HG02678 (cell line): ENCODE results near the gene DIP2C.
A peak's percentile ranks its signal among the peaks of the same experiment; 100 is the strongest.
"Not testable (repeated sequence)": the region's sequence is repeated elsewhere in the genome, so short reads cannot be mapped to it uniquely, and the experiment has no call there.

Experiments used
- ATAC-seq: cut with Tn5 transposase; IDR thresholded peaks from one replicate; pipeline ENCODE4 v1.9.1; 2021; ENCODE audit warnings: mild to moderate bottlenecking, moderate library complexity; ENCODE audit not compliant: unreplicated experiment

The DIP2C gene

GRCh38 chr10:324593-324992 is 364.9 kb downstream of the DIP2C start:
- ATAC-seq: no peak

GRCh38 chr10:323651-324293 is 365.7 kb downstream of the DIP2C start:
- ATAC-seq: peak; percentile 82

DNA sequence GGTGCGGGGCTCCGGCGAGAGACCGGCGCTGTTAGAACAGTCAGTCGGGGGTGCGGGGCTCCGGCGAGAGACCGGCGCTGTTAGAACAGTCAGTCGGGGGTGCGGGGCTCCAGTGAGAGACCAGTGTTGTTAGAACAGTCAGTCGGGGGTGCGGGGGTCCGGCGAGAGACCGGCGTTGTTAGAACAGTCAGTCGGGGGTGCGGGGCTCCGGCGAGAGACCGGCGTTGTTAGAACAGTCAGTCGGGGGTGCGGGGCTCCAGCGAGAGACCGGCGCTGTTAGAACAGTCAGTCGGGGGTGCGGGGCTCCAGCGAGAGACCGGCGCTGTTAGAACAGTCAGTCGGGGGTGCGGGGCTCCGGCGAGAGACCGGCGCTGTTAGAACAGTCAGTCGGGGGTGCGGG is 366.4 kb downstream of the DIP2C start:
- not testable (repeated sequence) for ATAC-seq

GRCh38 chr10:320771-321170 is 368.7 kb downstream of the DIP2C start:
- ATAC-seq: no peak

DNA sequence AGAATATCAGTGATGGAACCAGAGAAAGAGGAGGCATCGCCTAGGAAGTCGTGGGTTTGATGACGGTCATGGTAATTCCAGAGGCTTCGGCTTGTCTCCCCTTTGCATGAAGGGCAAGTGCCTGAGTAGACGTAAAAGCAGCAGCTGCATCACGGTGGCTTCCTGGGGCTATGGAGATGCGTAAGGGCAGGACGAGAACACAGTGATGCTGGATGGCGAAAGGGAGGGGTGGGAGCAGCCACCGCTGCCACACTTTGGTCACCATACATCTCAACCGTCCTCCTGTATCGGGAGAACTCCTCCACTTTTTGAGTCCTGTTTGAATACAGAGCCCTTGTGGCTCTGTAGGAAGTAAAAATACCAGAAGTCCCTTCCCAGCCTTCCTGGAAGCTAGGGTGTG is 371.5 kb downstream of the DIP2C start:
- ATAC-seq: no peak

GRCh38 chr10:317271-317769 is 372.1 kb downstream of the DIP2C start:
- peak; percentile 99 for ATAC-seq

DNA sequence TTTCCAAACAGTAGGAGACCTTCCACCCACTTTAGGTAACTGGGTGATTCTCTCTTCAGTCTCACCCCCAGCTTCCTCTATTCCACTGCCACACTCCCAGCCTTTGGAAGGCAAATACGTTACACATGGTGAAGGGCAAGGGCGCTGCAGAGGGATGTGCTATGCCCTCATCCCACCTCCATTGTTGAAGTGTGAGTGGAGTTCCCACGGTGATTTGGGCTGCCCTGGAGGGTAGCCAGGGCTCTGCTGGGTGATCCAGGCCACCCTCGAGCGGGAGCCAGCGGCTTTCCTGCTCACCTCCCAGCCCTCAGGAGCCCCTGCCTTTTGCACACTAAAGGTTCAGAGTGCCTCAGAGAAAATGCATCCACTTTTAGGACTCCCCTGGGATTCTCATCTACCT is 373.1 kb downstream of the DIP2C start:
- no peak for ATAC-seq

GRCh38 chr10:314871-315270 is 374.6 kb downstream of the DIP2C start:
- no peak for ATAC-seq

- no peak for ATAC-seq
These were observed 375.1 kb downstream of the DIP2C start for GRCh38 chr10:314381-314780.

DNA sequence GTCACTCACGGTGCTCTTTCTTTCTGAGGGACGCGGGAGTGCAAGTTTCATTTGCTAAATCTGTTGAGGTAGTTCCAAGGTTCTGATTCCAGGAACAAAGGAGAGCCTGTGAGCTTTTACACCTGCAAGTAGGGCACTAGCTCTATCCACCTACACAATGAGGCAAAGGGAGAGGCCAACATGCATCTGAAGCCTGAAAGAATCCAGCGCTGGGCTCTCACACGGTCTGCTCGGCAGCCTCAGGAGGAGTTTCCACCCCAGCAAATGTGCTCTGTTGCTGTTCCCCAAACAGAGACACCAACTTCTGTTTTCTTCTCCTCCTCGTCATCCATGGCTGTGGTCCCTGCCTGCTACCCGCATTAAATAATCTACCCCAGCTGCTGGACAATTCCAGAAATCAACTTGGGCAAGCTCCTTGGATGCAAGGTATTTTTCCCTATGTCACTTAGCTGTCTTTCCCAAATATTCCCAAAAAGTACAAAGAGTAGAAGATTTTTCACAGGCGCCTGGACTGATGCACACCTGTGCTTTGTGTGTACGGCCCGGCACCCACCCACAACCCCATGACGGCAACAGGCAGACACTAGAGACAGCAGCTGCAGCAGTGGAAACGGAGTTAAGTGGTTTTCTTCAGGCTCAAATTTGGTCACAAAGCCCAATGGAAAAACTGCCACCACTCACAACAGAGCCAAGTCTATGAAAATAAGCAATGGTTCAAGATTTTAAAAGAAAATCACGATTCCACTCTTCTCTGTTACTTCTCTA is 377.4 kb downstream of the DIP2C start:
- ATAC-seq: no peak

- no peak for ATAC-seq
These were observed 378.4 kb downstream of the DIP2C start for GRCh38 chr10:310976-311639.

- no peak for ATAC-seq
These were observed 379.1 kb downstream of the DIP2C start for GRCh38 chr10:310371-310770.

DNA sequence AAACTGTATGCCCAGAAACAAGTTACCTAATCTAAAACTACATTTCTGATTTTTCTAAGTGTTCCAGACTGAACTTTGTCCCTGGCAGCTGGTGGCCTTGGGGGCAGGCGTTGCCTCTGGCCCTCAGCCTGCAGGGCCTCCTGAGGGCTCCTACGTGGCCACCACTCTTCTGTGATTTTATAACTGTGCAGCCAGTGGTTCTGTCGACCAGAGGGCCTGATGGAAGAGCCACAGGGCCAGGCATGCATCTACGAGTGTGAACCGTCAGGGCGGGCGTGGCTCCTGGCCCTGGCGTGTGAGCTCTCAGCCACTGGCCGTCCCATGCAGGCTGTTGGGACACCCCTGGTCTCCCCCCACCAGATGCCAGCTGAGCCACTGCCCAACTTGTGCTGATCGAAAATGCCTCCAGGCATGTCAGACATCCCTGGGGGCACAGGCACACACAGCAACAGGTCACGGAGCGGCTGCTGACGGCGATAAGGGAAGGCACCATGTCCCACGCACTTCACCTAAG is 380.8 kb downstream of the DIP2C start:
- no peak for ATAC-seq

DNA sequence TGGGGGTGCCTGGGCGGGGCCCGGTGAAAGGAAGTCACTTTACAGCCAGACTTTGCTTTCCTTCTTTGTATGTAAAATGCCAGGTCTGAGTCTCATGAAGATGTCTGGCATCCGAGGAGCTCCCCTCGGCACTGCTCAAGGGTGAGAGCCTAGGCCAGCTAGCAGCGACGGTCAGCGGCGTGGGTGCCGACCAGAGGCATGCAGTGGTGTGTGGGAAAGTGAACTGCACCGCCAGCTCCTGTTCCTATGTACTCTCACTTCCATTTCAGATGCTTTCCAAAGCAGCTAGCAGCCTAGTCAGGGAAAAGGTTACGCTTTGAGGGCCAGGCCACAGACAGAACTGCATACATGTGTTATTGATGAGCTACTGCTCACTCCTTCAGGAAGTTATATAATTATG is 381.4 kb downstream of the DIP2C start:
- no peak for ATAC-seq

- ATAC-seq: no peak
These were observed 381.8 kb downstream of the DIP2C start for GRCh38 chr10:307659-308058.

DNA sequence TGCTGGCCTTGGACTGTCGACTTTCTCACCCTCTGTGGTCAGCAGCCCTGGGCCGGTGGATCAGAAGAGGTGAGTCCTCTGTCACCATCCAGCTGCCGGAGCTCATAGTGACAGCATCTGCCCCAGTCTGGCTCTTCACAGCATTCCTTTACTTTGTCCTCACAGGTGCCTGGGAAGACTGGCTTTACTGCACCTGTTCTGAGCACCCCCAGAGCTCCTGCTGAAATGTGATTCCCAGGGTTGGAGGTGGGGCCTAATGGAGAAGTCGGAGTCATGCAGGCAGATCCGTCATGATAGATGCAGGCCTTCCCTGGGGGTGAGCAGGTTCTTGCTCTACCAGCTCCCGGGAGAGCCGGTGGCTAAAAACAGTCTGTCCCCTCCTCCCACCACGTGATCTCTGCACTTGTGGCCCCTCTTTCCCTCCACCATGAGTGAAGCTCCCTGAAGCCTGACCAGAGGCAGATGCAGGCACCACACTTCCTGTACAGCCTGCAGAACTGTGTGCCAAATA is 382.7 kb downstream of the DIP2C start:
- no peak for ATAC-seq

DNA sequence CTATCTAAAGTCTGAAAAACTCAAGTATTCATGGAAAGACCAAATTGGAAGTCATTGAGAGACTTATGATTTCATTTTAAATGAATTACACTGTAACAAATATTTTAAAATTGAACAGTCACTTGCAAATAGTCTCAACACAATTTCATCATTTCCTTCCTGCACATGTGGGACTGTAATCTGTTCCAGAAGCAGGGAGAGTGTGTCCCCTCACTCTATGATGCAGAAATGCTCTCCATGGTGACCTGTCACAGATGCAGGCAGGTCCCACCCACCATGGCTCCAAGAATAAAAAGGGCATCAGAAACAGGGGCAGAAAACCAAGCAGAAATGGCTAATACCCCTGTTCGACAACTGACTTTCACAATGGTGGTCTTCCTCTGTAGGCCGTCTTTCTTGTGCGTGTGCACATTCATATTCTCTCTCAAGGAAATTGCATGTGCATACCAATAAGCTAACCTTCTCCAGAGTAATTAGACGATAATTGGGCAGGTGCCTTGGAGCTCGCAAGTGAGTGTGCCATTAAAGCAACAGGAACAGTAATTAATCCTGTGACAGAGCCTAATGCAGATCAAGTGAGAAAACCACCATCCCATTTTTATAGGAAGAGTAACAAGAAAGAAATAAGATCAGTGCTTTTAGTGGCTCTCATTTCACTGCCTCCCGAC is 383.3 kb downstream of the DIP2C start:
- ATAC-seq: no peak

- no peak for ATAC-seq
These were observed 384.4 kb downstream of the DIP2C start for GRCh38 chr10:305034-305433.

DNA sequence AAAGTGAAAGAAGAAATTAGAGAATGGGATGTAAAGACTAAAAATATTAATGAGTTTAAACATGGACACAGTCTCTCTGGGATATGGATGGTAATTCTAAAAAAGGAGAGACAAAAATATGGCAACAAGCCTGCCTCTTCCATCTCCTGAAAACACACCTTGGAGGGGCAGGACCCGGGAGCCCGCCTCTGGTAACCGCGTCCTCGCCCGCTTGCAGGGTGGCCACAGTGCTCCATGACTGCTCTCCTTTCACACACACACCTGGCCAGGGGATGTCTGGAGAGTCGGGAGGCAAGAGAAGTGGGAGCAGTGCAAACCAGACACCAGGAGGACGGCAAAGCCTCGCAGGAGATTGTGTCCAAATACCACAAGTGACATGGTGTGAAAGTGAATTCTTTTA is 387.9 kb downstream of the DIP2C start:
- no peak for ATAC-seq

GRCh38 chr10:300580-300979 is 388.9 kb downstream of the DIP2C start:
- not testable (repeated sequence) for ATAC-seq

DNA sequence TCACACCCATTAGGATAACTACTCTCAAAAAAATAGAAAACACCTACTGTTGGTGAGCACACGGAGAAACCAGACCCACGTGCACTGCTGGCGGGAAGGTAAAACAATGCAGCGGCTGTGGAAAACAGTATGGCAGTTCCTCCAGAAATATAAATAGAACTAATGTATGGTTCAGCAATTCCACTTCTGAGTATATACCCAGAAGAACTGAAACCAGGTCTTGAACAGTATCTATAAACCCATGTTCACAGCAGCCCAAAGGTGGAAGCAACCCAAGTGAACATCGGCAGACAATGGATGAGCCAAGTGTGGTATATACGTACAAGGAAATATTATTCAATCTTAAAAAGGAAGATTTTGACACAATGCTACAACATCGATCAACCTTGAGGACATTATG is 389.5 kb downstream of the DIP2C start:
- ATAC-seq: peak; percentile 45
